Retinal pigment epithelial cell (primary cell): ENCODE measurements around the gene SUMF2.
"Not testable (repeated sequence)": the region's sequence is repeated elsewhere in the genome, so short reads cannot be mapped to it uniquely, and the experiment has no call there.

Experiments
- DNase-seq: peaks from one replicate; pipeline ENCODE4 v3.0.0-alpha.2; 2010; ENCODE audit warnings: low read depth
- H3K4me3 ChIP-seq: 2 replicates; pipeline ENCODE4 v1.5.1; 2011; ENCODE audit warnings: mild to moderate bottlenecking, low read length, control low read depth, moderate library complexity
- TF ChIP-seq, protein P1 (sequence below): conservative IDR thresholded peaks from 2 replicates; pipeline ENCODE4 v1.5.1; 2011; ENCODE audit warnings: low read depth, low read length, control low read depth, inconsistent platforms

Gene SUMF2

DNA sequence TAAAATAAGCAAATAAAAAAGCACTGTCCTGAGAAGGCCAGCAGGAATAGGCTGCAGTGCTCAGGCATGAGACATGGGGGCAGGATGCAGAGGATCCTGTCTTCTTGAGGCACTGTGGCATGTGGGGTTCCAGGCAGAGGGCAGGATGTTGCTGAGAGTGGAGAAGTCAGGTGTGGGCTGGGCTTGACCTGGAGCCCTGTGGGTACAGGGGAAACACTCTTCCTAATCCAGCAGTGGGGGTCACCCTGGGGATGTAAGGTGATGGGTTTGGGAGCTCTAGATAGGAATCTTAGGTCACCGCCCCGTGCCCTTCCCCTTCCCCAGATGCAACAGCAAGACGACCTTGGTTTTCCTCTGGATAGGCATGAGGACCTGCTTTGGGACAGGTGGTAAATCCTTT, 13.6 kb downstream of the SUMF2 start:
- no peak for DNase-seq
- no peak overlapping the region for H3K4me3 ChIP-seq
- TF ChIP-seq, protein P1, sequence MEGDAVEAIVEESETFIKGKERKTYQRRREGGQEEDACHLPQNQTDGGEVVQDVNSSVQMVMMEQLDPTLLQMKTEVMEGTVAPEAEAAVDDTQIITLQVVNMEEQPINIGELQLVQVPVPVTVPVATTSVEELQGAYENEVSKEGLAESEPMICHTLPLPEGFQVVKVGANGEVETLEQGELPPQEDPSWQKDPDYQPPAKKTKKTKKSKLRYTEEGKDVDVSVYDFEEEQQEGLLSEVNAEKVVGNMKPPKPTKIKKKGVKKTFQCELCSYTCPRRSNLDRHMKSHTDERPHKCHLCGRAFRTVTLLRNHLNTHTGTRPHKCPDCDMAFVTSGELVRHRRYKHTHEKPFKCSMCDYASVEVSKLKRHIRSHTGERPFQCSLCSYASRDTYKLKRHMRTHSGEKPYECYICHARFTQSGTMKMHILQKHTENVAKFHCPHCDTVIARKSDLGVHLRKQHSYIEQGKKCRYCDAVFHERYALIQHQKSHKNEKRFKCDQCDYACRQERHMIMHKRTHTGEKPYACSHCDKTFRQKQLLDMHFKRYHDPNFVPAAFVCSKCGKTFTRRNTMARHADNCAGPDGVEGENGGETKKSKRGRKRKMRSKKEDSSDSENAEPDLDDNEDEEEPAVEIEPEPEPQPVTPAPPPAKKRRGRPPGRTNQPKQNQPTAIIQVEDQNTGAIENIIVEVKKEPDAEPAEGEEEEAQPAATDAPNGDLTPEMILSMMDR, result no peak

DNA sequence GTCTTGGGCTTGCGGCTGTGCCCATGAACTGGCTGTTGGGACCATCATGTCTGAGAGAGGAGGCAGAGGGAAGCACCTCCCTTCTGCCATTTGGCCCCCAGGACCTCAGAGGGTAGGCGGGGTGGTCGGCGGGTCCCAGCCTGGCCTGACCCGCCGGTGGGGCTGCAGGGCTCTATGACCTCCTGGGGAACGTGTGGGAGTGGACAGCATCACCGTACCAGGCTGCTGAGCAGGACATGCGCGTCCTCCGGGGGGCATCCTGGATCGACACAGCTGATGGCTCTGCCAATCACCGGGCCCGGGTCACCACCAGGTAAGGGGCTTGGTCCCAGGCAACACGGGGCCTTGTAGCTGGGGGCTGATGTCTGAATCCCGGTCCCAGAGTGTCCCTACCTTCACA, 14.1 kb downstream of the SUMF2 start:
- no peak overlapping the region for H3K4me3 ChIP-seq
- no peak for DNase-seq
- TF ChIP-seq, protein P1, result no peak

DNA sequence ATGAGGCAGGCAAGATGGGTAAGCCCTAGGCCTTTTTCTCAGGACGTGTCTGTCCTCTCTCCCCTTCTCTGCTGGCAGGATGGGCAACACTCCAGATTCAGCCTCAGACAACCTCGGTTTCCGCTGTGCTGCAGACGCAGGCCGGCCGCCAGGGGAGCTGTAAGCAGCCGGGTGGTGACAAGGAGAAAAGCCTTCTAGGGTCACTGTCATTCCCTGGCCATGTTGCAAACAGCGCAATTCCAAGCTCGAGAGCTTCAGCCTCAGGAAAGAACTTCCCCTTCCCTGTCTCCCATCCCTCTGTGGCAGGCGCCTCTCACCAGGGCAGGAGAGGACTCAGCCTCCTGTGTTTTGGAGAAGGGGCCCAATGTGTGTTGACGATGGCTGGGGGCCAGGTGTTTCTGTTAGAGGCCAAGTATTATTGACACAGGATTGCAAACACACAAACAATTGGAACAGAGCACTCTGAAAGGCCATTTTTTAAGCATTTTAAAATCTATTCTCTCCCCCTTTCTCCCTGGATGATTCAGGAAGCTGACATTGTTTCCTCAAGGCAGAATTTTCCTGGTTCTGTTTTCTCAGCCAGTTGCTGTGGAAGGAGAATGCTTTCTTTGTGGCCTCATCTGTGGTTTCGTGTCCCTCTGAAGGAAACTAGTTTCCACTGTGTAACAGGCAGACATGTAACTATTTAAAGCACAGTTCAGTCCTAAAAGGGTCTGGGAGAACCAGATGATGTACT, 15.5 kb downstream of the SUMF2 start:
- TF ChIP-seq, protein P1, result no peak
- no peak overlapping the region for H3K4me3 ChIP-seq
- DNase-seq, result no peak

DNA sequence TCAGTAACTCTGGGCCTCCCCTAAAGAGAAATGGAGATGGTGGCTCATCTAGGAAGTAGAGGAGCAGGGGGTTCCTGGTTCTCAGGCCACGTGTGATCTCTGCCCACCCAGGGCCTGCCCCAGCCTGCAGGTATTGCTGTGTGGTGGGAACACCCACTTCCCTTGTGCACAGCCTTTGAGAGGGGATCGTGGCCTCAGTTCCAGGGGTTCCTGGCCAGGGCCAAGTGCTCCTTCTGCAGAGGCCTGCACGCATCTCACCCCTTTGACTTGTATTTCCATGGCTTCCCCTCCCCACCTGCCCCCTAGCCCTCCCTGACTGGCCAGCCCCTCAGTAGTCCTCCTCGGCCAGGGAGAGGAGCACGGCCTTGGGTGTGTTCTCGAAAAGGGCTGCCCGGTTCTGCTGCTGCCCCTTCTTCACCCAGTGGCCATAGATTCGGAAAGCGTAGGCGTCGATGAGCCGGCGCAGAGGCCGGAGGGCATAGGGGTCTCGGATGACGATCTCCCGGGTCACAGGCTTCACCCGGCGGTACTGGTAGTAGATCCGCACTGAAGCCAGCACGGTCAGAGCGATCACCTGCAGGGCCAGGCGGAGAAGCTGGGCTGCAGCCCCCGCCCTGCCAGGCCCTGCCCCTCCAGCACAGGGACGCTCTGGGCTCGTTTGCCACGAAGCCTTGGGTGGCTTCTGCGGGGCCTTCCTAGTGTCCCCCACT, 16.8 kb downstream of the SUMF2 start:
- not testable (repeated sequence) for DNase-seq, H3K4me3 ChIP-seq

DNA sequence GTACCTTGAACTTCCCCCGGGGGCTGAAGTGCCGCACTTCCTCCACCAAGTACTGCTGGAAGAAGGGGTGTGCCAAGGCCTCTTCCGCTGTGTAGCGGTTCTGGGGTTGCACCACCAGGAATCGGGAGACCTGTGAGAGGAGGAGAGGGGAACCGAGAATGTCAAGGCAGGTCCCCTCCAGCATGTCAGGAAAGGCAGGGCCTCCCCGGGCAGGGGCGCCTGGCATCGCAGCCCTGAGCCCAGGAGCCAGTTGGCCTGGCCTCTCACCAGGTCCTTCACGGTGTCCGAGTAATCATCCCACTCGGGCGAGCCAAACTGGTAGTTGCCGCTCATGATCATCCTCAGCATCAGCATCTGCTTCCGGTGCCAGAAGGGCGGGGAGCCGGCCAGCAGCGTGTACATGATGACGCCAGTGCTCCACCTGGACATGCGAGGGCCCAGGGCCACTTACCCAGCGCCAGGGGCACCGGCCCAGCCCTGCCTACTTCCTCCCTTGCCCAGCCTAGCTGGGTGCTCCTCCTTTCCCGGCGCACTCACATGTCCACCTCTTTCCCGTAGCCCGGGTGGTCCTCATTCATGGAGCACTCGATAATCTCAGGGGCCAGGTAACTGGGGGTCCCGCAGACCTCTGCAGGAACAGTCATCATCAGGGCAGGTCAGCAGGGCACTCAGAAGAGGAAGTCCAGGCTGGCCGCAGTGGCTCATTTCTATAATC, 17.7 kb downstream of the SUMF2 start:
- TF ChIP-seq, protein P1, result no peak
- H3K4me3 ChIP-seq, result no peak overlapping the region
- no peak for DNase-seq

DNA sequence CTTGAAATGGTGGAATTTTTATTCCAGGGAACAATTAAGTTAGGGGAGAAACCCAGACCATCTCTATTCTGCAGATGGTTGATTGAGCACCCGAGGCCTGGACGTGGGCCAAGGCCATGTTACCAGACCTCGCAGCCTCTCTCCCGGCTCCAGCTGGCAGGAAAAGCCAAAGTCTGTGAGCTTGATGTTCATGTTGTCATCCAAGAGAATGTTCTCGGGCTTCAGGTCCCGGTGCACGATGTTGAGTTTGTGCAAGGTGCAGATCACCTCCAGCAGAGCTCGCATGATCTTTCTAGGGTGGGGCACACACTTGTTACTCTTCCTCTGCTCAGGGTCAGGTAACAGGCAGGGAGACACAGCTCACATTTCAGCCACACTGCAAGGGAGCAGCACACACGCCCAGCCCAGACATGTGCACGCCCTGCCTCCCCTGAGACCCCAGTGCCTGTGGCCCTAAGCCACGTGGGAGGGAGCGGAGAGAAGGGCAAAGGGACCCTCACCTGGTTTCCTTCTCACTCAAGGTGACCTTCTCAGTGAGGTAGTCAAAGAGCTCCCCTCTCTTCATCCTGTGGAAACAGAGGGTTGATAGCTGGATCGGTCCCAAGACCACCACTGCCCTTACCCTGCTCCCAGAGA, 19.2 kb downstream of the SUMF2 start:
- no peak overlapping the region for H3K4me3 ChIP-seq
- DNase-seq, result no peak
- TF ChIP-seq, protein P1, result no peak

DNA sequence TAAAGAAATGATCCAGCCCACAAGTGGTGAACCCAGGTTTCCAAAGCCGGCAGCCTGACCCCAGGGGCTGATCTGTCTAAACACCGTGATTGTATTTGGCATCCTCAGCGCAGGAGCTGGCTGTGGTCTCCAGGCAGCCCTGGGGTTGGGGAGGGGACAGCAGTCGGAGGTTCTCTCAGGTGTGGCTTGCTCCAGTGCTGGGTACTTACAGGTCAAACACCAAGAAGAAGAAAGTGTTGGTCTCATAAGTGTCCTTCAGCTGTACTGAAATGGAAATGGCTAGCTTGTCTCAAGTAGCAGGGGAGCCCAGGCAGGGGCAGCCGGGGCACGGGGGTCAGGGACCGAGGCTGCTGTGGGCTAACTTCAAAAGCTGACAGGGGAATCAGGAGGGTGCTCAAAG, 22.7 kb downstream of the SUMF2 start:
- H3K4me3 ChIP-seq, result no peak overlapping the region
- TF ChIP-seq, protein P1, result no peak
- DNase-seq, result no peak
